ENCODE results near the gene TRIB2. TPM values are rescaled to one million over a fixed set of nuclear protein-coding genes. Genes with fewer than 3 reads are reported as not detected.

TRIB2 gene
- total and polyA plus RNA-seq, 9 of the 15 experiments (the other 6 are each of a cell fraction or from before 2014, with no cell fraction given), result 9.0 to 39.0 (median 26.3) TPM

GRCh38 chr2:12764849-12765605 lies 48.3 kb downstream of the TRIB2 start:
- H3K4me1 ChIP-seq (replicated peaks in 1 of 2; ENCODE audit: control insufficient read depth in 2 of 2, insufficient read depth in 2 of 2, low read length in 2 of 2), result no peaks in the 10 kb centered on the region; a peak in 1 of 5 replicates
- no peak overlapping the region for H2AFZ ChIP-seq (ENCODE audit: low read depth, low read length)
- H3K4me2 ChIP-seq (ENCODE audit: insufficient read depth, low read length), result no peak overlapping the region
- ATAC-seq (no peak), DNase-seq (ENCODE audit: extremely low read depth in 1 of 4, low spot score in 3 of 4) (no peak), FAIRE-seq (no peak)
- H4K20me1 ChIP-seq (replicated peaks; ENCODE audit: control insufficient read depth, insufficient read depth, low read length), result no peaks in the 10 kb centered on the region
- no peaks in the 10 kb centered on the region for H3K9me3 ChIP-seq (replicated peaks; ENCODE audit: control insufficient read depth, insufficient read depth, low read depth, low read length)
- H3K9me1 ChIP-seq (ENCODE audit: control insufficient read depth, insufficient read depth, low read length), result no peaks in the 10 kb centered on the region
- intact Hi-C loops (cut with micrococcal nuclease), result no loop called here
- ChIA-PET CTCF (ENCODE audit: low intra/inter-chr PET ratio) (no interaction called here), POLR2A (no interaction called here)
- peaks cover 28 to 31% of the 10 kb centered on the region in 2 experiments; a peak in 4 of 5 replicates for H3K27me3 ChIP-seq (ENCODE audit: control insufficient read depth in 2 of 2, insufficient read depth in 2 of 2, low read length in 2 of 2)
- BruUV-seq (replicated peaks), result no TSS peak
- no peak for TF ChIP-seq ARNT (IDR thresholded peaks at IDR 0.05)
- no peak for TF ChIP-seq FOXJ3 (CRISPR knock-in tag; IDR thresholded peaks at IDR 0.05)
- TF ChIP-seq ZNF224 (CRISPR knock-in tag; IDR thresholded peaks at IDR 0.05), result no peak
- no peak for TF ChIP-seq ZNF445 (CRISPR knock-in tag; IDR thresholded peaks at IDR 0.05; ENCODE audit: low read depth)
- no peaks in the 10 kb centered on the region for H3K79me2 ChIP-seq (ENCODE audit: control insufficient read depth, insufficient read depth, low read length)
- no peak overlapping the region for H3K27ac ChIP-seq (ENCODE audit: extremely low read depth, low read depth, low read length)
- in situ Hi-C loops (cut with MboI), result no loop called here
- H3K9ac ChIP-seq (ENCODE audit: insufficient read depth in 1 of 2, low read depth in 2 of 2, low read length in 2 of 2), result no peak overlapping the region
- no peak overlapping the region for H3K4me3 ChIP-seq
- 19% methylated on average over 7 of the region's 7 CpGs for WGBS (ENCODE audit: insufficient coverage, low coverage, missing lambda C conversion rate)
- H3K36me3 ChIP-seq (ENCODE audit: control insufficient read depth, insufficient read depth, low read length), result no peaks in the 10 kb centered on the region

GRCh38 chr2:12766421-12766879 lies 49.7 kb downstream of the TRIB2 start:
- ATAC-seq (no peak), FAIRE-seq (no peak), DNase-seq (ENCODE audit: extremely low read depth in 1 of 4, low spot score in 3 of 4) (no peak)
- intact Hi-C loops (cut with micrococcal nuclease) (no loop called here), in situ Hi-C loops (cut with MboI) (no loop called here)
- 36% methylated on average over 12 of the region's 12 CpGs for WGBS (ENCODE audit: insufficient coverage, low coverage, missing lambda C conversion rate)
- POLR2A ChIA-PET, result no interaction called here
- no peak overlapping the region for H3K4me3 ChIP-seq
- no peaks in the 10 kb centered on the region; a peak in 1 of 5 replicates for H3K4me1 ChIP-seq (replicated peaks in 1 of 2; ENCODE audit: control insufficient read depth in 2 of 2, insufficient read depth in 2 of 2, low read length in 2 of 2)
- no peaks in the 10 kb centered on the region for H3K36me3 ChIP-seq (ENCODE audit: control insufficient read depth, insufficient read depth, low read length)
- H3K4me2 ChIP-seq (ENCODE audit: insufficient read depth, low read length), result no peak overlapping the region
- H4K20me1 ChIP-seq (replicated peaks; ENCODE audit: control insufficient read depth, insufficient read depth, low read length), result no peaks in the 10 kb centered on the region
- 0 out of 4 replicates have a peak overlapping the region, but pooled peaks of 1 of the 2 experiments have one; percentile 18 for H3K9ac ChIP-seq (ENCODE audit: insufficient read depth in 1 of 2, low read depth in 2 of 2, low read length in 2 of 2)
- H3K27ac ChIP-seq (ENCODE audit: extremely low read depth, low read depth, low read length), result no peak overlapping the region
- H2AFZ ChIP-seq (ENCODE audit: low read depth, low read length), result no peak overlapping the region
- peaks cover 31 to 36% of the 10 kb centered on the region in 2 experiments; a peak in 4 of 5 replicates for H3K27me3 ChIP-seq (ENCODE audit: control insufficient read depth in 2 of 2, insufficient read depth in 2 of 2, low read length in 2 of 2)
- BruUV-seq (replicated peaks), result no TSS peak
- no peaks in the 10 kb centered on the region for H3K79me2 ChIP-seq (ENCODE audit: control insufficient read depth, insufficient read depth, low read length)
- CTCF ChIA-PET (ENCODE audit: low intra/inter-chr PET ratio), result no interaction called here
- H3K9me3 ChIP-seq (replicated peaks; ENCODE audit: control insufficient read depth, insufficient read depth, low read depth, low read length), result no peaks in the 10 kb centered on the region
- H3K9me1 ChIP-seq (ENCODE audit: control insufficient read depth, insufficient read depth, low read length), result no peaks in the 10 kb centered on the region
- TF ChIP-seq TCF3 (CRISPR knock-in tag; IDR thresholded peaks at IDR 0.05) (no peak), MCM3 (IDR thresholded peaks at IDR 0.05) (no peak), L3MBTL2 (IDR thresholded peaks at IDR 0.05) (no peak), PHF8 (IDR thresholded peaks at IDR 0.05; ENCODE audit: borderline replicate concordance, low read length) (no peak), RCOR1 (IDR thresholded peaks at IDR 0.05; ENCODE audit: borderline replicate concordance in 1 of 2, low read depth in 2 of 2, low read length in 2 of 2) (no peak), NCOA4 (IDR thresholded peaks at IDR 0.05; ENCODE audit: partially characterized antibody) (no peak), JUN (IDR thresholded peaks at IDR 0.05; ENCODE audit: borderline replicate concordance, low read depth, low read length) (no peak), JUN (CRISPR knock-in tag; IDR thresholded peaks at IDR 0.05; ENCODE audit: borderline replicate concordance) (no peak), ZNF134 (CRISPR knock-in tag; conservative IDR thresholded peaks at IDR 0.05) (no peak), ZNF75A (CRISPR knock-in tag; IDR thresholded peaks at IDR 0.05) (no peak)
- TF ChIP-seq, protein P1, sequence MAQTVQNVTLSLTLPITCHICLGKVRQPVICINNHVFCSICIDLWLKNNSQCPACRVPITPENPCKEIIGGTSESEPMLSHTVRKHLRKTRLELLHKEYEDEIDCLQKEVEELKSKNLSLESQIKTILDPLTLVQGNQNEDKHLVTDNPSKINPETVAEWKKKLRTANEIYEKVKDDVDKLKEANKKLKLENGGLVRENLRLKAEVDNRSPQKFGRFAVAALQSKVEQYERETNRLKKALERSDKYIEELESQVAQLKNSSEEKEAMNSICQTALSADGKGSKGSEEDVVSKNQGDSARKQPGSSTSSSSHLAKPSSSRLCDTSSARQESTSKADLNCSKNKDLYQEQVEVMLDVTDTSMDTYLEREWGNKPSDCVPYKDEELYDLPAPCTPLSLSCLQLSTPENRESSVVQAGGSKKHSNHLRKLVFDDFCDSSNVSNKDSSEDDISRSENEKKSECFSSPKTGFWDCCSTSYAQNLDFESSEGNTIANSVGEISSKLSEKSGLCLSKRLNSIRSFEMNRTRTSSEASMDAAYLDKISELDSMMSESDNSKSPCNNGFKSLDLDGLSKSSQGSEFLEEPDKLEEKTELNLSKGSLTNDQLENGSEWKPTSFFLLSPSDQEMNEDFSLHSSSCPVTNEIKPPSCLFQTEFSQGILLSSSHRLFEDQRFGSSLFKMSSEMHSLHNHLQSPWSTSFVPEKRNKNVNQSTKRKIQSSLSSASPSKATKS (CRISPR knock-in tag; IDR thresholded peaks at IDR 0.05), result no peak
